Measurements from ENCODE around the gene AKT1.
"Not testable (repeated sequence)": the region's sequence is repeated elsewhere in the genome, so short reads cannot be mapped to it uniquely, and the experiment has no call there.

The AKT1 gene

DNA sequence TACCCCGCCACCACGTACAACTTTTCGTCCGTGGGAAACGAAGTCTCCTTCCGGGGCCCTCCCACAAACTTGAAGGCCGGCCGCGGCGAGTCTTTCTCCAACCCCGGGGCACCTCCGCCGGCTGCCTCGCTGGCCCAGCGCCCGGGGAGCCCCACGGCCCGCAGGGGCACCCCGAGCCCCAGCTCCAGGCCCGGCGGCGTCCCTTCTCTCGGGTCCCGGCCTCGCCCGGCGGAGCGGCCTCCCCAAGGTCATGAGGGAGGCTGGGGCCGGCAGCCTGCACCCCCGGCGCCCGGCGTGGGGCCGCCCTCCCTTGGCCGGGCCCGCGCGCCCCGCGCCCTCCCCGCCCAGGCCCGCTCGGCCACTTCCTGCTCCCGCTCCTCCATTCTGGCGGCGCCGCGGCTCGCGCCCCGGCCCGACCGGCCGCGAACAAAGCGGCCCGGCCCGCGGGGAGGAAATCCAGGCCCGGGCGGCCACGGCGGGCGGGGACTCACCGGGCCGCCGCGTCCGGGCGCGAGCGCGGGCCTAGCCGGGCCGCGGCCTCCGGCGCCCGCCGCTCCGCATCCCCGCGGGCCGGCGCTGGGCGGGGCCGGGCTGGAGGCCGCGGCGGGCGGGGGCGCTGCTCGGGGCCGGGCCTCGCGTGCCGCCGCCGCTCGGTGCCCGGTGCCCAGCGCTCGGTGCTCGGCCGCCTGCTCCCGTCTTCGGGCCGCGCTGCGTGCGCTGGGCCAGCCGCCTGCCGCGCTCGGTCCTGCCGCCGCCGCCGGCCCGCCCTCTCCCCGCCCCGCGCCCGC, at the start of gene AKT1:
TSS of gene AKT1 (minus strand) at position 756 of the 788 bp plus-strand sequence. CDS start 3,105 bp downstream, outside the sequence.
- in situ Hi-C loops (cut with MboI; ENCODE audit: low sequenced_read_pairs) = no loop called here

DNA sequence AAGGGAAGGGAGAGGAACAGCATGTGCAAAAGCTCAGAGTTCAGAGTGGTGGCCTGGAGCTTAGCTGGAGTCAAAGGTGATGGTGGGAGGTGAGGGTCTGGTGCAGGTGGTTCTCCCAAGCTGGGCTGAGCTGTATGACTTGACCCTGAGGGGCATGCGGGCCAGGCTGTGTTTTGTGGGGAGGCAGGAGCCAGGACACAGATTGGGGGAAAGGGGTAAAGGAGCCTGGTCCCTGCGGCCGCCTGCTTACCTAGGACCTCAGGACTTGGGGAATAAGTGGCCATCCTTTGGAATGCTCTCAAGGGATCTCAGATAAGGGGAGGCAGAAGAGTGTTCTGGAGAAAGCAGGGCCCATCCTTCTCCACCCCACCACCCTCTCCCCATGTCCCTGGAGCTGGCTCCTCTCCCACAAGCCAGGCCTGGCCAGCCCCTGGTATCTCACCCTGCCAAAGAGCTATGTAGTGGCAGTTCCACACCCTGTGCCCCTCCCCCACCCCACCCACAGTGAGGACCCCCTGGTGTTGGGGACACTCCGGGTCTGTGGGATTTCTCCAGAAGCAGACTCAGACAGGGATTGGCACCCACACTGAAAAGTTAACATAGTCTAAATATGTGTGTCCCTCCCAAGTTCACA, 49.6 kb upstream of the AKT1 start:
- in situ Hi-C loops (cut with MboI; ENCODE audit: low sequenced_read_pairs) = no loop called here

GRCh38 chr14:104844306-104845032, 48.9 kb upstream of the AKT1 start:
- in situ Hi-C loops (cut with MboI; ENCODE audit: low sequenced_read_pairs) = no loop called here

GRCh38 chr14:104843442-104844305, 48.1 kb upstream of the AKT1 start:
- in situ Hi-C loops (cut with MboI; ENCODE audit: low sequenced_read_pairs) = no loop called here

DNA sequence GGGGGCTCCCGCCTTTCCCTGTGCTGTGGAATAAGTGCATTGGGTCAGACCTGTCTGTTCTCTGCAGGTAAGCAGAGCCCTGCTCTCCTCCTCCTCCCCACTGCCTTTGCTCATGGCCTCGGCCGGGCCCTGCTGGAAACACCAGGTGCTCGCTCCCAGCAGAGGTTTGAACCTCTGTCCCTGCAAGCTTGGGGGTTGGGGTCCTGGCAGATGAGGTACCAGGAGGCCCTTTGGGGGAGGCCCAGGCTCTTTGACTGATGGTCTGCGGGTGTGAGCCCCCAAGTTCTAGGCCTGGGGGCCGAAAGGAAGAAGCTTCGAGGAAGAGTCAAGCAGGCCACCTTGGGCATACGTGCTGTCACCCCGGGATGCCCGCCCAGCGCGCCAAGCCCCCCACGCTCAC, 47.5 kb upstream of the AKT1 start:
- in situ Hi-C loops (cut with MboI; ENCODE audit: low sequenced_read_pairs) = no loop called here

DNA sequence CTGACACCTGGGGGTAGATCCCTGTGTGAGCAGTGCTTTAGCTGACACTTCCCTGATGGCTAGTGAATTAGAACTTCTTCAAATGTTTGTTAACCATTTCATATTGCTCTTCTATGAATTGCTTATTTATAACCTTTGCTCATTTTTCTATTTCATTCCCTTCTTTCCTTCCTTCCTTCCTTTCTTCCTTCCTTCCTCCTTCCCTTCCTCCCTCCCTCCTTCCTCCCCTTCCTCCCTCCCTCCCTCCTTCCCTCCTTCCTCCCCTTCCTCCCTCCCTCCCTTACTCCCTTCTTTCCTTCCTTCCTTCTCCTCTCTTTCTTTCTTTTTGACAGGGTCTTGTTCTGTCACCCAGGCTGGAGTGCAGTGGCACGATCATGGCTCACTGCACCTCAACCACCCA, 46.2 kb upstream of the AKT1 start:
- in situ Hi-C loops (cut with MboI; ENCODE audit: low sequenced_read_pairs) = no loop called here

DNA sequence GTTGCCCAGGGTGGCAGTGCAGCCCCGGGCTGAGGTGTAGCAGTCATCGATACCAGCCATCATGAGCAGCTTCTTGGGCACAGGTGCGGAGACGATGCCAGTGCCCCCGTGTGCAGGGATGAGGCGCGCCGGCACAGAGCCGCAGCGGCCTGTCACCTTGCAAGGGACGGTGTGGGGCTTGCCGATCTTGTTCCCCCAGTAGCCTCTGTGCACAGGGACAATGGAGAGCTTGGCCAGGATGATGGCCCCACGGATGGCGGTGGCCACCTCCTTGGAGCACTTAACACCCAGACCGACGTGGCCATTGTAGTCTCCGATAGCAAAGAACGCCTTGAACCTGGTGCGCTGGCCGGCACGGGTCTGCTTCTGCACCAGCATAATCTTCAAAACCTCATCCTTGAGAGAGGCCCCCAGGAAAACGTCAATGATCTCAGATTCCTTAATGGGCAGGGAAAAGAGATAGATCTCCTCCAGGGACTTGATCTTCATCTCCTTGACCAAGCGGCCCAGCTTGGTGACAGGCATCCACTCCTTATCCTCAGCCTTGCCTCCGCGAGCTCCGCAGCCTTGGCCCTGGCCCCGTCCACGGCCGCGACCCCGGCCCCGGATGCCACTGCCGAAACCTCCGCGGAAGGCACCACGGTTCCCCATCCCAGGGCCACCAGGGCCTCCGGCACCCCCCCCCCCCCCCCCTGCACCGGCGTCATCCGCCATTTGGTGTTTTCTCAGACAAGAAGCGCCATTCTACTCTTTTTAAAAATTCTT, 40.8 kb upstream of the AKT1 start:
- in situ Hi-C loops (cut with MboI; ENCODE audit: low sequenced_read_pairs) = not testable (repeated sequence)

DNA sequence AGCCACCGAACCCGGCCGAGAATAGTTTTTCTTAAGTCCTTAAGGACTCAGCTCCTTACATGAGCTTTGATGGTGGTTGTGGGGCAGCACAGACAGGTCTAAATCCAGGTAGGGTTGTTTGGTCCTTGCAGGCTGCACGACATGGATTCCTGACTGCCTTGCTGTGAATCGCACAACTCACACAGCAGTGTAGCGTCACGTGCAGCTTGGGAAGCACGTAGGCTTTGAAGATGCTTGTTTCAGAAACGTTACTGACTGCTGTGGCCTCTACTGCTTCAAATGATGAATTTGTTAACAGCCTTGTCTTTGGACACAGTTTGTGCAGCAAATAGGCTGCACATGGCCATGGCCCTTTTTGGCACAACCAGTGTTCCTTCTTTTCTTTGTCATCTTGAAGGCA, 35.2 kb upstream of the AKT1 start:
- in situ Hi-C loops (cut with MboI; ENCODE audit: low sequenced_read_pairs) = no loop called here

DNA sequence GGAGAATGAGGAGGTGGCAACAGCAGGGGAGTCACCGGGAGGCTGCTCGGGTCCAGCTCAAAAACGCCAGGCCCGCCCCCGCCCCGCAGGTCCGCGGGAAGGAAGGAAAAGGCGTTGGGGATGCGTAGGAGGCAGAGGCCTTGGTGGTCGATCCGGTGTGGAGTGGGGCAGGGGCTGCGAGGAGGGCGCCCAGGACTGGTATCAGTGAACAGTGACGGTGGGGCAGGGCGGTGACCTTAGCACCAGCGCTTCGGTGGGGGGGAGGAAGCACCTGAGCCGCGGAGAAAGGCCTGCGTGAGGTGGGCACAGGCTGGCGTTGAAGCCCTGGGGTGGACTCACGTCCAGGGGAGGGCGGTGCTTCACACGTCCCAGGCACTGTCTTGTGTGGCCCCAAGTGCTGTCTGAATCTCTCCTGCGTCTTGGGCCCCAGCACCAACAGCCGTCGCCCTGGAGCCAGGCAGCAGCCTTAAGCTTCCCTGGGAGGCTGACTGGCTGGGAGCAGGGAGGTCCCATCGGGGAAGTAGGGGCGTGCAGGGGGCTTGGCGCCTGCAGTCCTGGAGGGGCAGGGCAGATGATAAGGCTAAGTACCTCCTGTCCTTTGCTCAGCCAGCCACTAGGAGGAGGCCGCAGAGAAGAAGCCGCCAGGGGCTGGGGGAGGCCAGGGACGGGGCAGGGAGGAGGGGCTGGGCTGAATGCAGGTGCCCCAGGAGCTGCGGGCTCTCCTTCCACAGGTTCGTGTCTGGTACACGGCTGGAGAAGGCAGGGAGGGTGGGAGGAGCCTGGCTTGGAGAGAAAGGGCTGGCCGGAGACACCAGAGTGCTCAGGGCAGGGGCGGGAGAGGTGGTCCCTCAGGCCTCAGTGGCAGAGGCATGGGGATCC, 31.9 kb upstream of the AKT1 start:
- in situ Hi-C loops (cut with MboI; ENCODE audit: low sequenced_read_pairs) = loop anchor here (10.0 kb wide), 1 partner anchor 63 kb away; no protein-coding TSS in a partner anchor

GRCh38 chr14:104826861-104827176, 31.3 kb upstream of the AKT1 start:
- in situ Hi-C loops (cut with MboI; ENCODE audit: low sequenced_read_pairs) = loop anchor here (10.0 kb wide), 1 partner anchor 62 kb away; no protein-coding TSS in a partner anchor

DNA sequence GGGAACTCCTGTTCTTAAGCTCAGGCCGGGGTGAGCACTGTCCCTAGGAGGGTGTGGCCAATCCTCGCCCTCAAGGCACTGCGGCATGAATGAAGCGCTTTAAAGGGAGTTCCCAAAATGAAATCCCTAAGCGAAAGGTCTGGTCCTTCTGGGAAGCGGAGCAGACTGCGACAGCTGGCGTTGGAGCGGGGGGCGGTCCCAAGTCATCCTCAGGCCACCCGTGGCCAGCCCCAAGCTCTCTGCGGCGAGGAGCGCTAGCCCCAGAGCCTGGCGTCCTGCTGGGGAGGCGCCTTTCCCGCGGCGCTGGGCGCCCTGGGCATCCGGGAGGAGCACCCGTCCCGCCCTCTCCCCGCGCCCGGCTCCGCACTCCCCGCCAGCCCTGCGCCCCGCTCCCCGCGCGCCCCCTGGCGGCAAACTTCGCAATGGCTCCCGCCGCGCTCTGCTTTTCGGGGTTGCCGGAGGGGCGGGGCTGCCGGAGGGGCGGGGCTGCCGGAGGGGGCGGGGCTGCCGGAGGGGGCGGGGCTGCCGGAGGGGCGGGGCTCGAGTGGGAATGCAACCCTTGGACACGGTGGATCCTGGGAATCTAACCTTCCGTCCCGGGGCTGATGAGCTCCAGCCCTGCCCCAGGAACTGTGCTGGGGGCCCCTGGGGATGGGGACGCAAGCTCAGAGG, 30.8 kb upstream of the AKT1 start:
- in situ Hi-C loops (cut with MboI; ENCODE audit: low sequenced_read_pairs) = loop anchor here (10.0 kb wide), 1 partner anchor 62 kb away; no protein-coding TSS in a partner anchor

GRCh38 chr14:104824353-104824997, 28.9 kb upstream of the AKT1 start:
- in situ Hi-C loops (cut with MboI; ENCODE audit: low sequenced_read_pairs) = loop anchor here (10.0 kb wide), 1 partner anchor 60 kb away; no protein-coding TSS in a partner anchor

DNA sequence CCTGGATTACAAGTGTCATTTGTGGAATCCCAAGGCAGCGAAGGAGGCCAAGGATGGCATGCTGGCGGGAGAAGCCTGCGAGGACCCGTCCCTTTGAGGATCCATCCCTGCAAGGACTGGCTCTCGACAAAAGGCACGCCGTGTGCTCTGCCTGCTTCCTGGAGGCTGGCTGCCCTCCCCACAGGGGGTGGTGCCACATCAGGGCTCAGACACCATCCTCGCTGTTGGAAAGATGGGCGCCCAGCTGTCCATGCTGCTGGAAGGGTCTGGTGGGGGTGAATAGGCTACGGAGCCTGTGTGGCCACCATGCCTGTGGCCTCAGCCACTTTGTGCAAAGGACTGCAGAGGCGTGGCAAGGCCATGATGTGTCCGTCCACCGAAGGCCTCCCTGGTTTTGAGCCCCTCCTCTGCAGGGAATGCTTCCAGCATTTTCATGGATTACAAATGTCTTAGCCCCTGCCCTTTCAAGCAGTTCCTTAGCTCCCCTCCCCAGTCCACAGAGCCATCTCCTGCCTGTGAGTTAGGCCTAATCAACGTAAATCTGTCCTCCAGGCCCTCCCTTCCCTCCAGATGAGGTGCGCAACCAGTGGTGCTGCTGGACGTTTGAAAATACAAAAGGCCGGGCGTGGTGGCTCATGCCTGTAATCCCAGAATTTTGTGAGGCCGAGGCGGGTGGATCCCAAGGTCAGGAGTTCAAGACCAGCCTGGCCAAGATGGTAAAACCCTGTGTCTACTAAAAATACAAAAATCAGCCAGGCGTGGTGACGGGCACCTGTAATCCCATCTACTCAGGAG, 27.5 kb upstream of the AKT1 start:
- in situ Hi-C loops (cut with MboI; ENCODE audit: low sequenced_read_pairs) = loop anchor here (10.0 kb wide), 1 partner anchor 58 kb away; no protein-coding TSS in a partner anchor

DNA sequence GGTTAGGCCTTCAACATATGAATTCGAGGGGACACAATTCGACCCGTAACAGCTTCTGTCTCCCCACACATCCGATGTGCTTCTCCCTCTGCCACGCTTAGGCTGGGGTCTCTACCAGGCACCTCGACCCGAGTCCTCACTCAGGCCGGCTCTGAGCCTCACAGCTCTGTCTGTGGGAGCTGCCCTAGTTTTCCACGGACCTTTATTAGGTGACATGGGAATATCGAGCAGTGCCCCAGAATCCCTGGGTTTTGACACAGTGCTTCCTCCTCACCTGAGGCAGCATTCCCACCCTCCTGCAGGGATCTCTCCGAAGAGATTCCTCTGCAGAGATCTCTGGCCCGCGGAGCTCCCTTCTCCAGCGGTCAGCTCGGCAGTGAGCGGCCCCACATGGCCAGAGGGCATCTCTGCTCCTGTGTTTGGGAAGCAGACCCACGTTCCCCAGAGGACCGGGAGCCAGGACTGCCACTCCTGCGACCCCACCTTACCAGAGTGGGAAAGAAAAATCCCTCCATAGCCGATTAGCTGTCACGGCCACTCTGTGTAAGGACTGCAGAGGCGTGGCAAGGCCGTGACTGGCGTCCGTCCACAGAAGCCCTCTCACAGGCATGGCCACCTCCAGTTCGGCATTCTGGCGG, 26.5 kb upstream of the AKT1 start:
- in situ Hi-C loops (cut with MboI; ENCODE audit: low sequenced_read_pairs) = loop anchor here (10.0 kb wide), 1 partner anchor 57 kb away; no protein-coding TSS in a partner anchor

- in situ Hi-C loops (cut with MboI; ENCODE audit: low sequenced_read_pairs) = loop anchor here (10.0 kb wide), 1 partner anchor 57 kb away; no protein-coding TSS in a partner anchor
Measured at GRCh38 chr14:104821229-104821945, 25.8 kb upstream of the AKT1 start.

Measured in HL-60/S4 treated with phorbol 12-myristate 13-acetate at 8.2 ng/mL for 4 days and 3 days (cell line).